ENCODE results near the gene SLTM.

The SLTM gene

DNA sequence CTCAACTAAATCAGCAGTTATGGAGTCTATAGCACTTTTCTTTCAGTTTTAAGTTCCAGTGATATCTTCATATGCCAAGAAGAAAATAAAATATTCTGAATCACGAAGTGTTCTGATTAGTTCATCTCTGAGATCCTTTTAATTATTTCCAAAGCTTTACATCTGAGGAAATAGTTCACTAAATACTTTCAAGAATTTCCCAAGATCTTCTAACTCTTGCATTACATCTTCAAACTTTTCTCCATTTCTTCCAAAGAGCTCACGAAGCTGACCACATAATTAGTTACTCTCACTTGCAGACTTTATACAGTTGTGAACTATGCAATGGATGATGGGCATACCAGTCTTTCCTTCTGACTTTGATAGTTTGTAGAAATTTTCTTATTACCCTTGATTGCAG is 49.8 kb upstream of the SLTM start:
- TF ChIP-seq, protein P1, sequence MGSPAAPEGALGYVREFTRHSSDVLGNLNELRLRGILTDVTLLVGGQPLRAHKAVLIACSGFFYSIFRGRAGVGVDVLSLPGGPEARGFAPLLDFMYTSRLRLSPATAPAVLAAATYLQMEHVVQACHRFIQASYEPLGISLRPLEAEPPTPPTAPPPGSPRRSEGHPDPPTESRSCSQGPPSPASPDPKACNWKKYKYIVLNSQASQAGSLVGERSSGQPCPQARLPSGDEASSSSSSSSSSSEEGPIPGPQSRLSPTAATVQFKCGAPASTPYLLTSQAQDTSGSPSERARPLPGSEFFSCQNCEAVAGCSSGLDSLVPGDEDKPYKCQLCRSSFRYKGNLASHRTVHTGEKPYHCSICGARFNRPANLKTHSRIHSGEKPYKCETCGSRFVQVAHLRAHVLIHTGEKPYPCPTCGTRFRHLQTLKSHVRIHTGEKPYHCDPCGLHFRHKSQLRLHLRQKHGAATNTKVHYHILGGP (tag by site-specific recombination; IDR thresholded peaks at IDR 0.05), result no peak
- TF ChIP-seq GLIS1 (tag by site-specific recombination; IDR thresholded peaks at IDR 0.05) (no peak), ZNF626 (tag by site-specific recombination; IDR thresholded peaks at IDR 0.05) (no peak), ZNF776 (tag by site-specific recombination; IDR thresholded peaks at IDR 0.05; ENCODE audit: borderline replicate concordance) (no peak), ZNF239 (tag by site-specific recombination; IDR thresholded peaks at IDR 0.05) (no peak), ZIC2 (tag by site-specific recombination; IDR thresholded peaks at IDR 0.05) (no peak)
- no peaks in the 10 kb centered on the region for H3K36me3 ChIP-seq (ENCODE audit: control insufficient read depth in 2 of 2, insufficient read depth in 1 of 2, low read length in 2 of 2)
- POLR2A ChIA-PET, result no interaction called here
- CTCF ChIA-PET, result interaction anchor here (0.5 to 0.6 kb wide), 2 partner anchors 125 to 547 kb away, joined by 3 read pairs; no protein-coding TSS in a partner anchor
- no peaks in the 10 kb centered on the region for H3K4me1 ChIP-seq (ENCODE audit: control insufficient read depth, insufficient read depth, low read length)
- no peaks in the 10 kb centered on the region for H3K9me3 ChIP-seq (ENCODE audit: control insufficient read depth, insufficient read depth, low read depth, low read length)
- no peak overlapping the region for H3K27ac ChIP-seq (ENCODE audit: extremely low read depth, low read depth, low read length)
- no peak overlapping the region for H3K4me3 ChIP-seq (ENCODE audit: low read depth, low read length)

DNA sequence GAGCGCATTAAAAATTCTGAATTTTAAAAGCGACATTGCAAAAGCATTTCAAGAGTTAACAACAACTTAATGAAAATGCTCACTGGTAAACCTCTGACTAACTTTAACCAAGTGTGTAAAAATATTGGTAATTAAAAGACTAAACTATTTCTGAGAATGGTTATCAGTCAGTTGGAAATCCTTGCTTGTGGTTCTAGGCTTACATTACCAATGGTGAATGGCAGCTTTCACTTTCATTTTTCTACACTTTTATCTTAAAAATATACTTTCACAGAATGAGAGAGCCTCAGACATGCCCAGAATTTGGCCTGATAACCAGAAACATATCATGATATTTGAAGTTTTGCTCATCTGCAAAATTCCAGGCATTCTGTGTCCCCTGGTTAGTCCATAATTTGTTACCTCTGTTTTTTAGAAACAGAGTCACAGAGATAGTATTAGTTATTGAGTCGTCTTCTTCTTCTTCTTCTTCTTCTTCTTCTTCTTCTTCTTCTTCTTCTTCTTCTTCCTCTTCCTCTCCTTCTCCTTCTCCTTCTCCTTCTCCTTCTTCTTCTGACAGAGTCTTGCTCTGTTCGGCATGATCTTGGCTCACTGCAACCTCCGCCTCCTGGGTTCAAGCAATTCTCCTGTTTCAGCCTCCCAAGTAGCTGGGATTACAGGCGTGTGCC is 48.5 kb upstream of the SLTM start:
- Histone ChIP-seq H3K4me3 (ENCODE audit: low read depth, low read length) (no peak overlapping the region), H3K27ac (ENCODE audit: extremely low read depth, low read depth, low read length) (no peak overlapping the region), H3K9me3 (ENCODE audit: control insufficient read depth, insufficient read depth, low read depth, low read length) (no peaks in the 10 kb centered on the region), H3K36me3 (ENCODE audit: control insufficient read depth in 2 of 2, insufficient read depth in 1 of 2, low read length in 2 of 2) (no peaks in the 10 kb centered on the region), H3K4me1 (ENCODE audit: control insufficient read depth, insufficient read depth, low read length) (no peaks in the 10 kb centered on the region)
- CTCF ChIA-PET, result interaction anchor here (0.6 to 1.4 kb wide), 4 partner anchors 102 to 605 kb away, joined by 3 to 4 read pairs (median 4); no protein-coding TSS in a partner anchor
- TF ChIP-seq, protein P2, sequence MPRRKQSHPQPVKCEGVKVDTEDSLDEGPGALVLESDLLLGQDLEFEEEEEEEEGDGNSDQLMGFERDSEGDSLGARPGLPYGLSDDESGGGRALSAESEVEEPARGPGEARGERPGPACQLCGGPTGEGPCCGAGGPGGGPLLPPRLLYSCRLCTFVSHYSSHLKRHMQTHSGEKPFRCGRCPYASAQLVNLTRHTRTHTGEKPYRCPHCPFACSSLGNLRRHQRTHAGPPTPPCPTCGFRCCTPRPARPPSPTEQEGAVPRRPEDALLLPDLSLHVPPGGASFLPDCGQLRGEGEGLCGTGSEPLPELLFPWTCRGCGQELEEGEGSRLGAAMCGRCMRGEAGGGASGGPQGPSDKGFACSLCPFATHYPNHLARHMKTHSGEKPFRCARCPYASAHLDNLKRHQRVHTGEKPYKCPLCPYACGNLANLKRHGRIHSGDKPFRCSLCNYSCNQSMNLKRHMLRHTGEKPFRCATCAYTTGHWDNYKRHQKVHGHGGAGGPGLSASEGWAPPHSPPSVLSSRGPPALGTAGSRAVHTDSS (tag by site-specific recombination; IDR thresholded peaks at IDR 0.05), result peak; percentile 59; the same call in 1 of the 2 replicates
- TF ChIP-seq ZFP37 (tag by site-specific recombination; IDR thresholded peaks at IDR 0.05) (no peak), PRDM1 (tag by site-specific recombination; IDR thresholded peaks at IDR 0.05) (0 out of 2 replicates have a peak, but pooled peaks have one; percentile 18)
- POLR2A ChIA-PET, result no interaction called here

DNA sequence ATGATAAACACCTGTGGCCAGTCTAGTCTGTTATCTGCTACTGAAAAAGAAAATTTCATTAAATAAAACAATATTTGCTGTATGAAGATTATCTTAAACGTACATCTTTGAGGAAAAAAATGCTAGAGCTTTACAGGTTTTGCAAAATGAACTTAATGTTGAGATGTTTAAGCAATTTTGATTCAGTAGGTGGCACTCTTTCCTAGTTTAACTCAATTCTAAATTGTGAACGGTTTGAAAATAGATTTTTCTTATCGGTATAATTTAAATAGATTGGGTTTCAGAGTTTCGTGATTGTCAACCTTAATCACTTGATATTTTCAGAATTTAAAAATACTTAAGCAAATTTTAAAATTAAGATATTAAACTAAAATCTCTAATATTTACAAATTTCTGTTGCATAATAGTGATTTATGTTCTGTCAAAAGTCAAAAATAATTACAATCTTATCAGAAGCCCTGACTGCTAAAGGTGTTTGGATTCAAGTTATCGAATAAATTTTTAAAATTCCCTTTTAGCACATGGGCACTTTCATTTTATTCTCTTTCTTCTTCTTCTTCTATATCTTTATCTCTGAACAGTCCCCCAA is 47.0 kb upstream of the SLTM start:
- H3K4me1 ChIP-seq (ENCODE audit: control insufficient read depth, insufficient read depth, low read length), result no peaks in the 10 kb centered on the region

DNA sequence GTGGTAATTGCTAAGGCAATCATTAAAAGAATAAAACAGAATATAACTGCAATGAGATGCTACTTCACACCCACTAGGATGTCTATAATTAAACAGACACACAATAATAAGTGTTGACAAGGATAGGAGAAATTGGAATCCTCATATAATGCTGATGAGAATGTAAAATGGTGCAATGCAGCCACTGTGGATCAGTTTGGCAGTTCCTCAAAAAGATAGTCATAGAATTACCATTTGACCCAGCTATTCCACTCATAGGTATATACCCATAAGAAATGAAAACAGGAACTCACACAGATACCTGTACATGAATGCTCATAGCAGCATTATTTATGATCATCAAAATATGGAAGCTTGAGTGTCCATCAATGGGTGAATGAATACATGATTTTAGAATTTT is 44.4 kb upstream of the SLTM start:
- Histone ChIP-seq H3K27ac (ENCODE audit: extremely low read depth, low read depth, low read length) (no peak overlapping the region), H3K36me3 (ENCODE audit: control insufficient read depth in 2 of 2, insufficient read depth in 1 of 2, low read length in 2 of 2) (no peaks in the 10 kb centered on the region), H3K4me1 (ENCODE audit: control insufficient read depth, insufficient read depth, low read length) (no peaks in the 10 kb centered on the region), H3K9me3 (ENCODE audit: control insufficient read depth, insufficient read depth, low read depth, low read length) (no peaks in the 10 kb centered on the region), H3K4me3 (ENCODE audit: low read depth, low read length) (no peak overlapping the region)
- TF ChIP-seq SP2 (tag by site-specific recombination; IDR thresholded peaks at IDR 0.05) (no peak), IKZF3 (tag by site-specific recombination; IDR thresholded peaks at IDR 0.05) (no peak), FEZF1 (tag by site-specific recombination; IDR thresholded peaks at IDR 0.05) (no peak), ZBTB21 (tag by site-specific recombination; IDR thresholded peaks at IDR 0.05) (no peak)
- TF ChIP-seq, protein P3, sequence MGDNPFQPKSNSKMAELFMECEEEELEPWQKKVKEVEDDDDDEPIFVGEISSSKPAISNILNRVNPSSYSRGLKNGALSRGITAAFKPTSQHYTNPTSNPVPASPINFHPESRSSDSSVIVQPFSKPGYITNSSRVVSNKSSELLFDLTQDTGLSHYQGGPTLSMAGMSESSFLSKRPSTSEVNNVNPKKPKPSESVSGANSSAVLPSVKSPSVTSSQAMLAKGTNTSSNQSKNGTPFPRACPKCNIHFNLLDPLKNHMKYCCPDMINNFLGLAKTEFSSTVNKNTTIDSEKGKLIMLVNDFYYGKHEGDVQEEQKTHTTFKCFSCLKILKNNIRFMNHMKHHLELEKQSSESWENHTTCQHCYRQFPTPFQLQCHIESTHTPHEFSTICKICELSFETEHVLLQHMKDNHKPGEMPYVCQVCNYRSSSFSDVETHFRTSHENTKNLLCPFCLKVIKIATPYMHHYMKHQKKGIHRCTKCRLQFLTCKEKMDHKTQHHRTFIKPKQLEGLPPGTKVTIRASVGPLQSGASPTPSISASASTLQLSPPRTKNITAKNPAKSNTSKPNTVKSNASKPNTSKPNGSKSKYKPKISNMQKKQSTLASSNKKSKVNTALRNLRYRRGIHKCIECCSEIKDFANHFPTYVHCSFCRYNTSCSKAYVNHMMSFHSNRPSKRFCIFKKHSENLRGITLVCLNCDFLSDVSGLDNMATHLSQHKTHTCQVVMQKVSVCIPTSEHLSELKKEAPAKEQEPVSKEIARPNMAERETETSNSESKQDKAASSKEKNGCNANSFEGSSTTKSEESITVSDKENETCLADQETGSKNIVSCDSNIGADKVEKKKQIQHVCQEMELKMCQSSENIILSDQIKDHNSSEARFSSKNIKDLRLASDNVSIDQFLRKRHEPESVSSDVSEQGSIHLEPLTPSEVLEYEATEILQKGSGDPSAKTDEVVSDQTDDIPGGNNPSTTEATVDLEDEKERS (tag by site-specific recombination; IDR thresholded peaks at IDR 0.05), result no peak
- CTCF ChIA-PET, result interaction anchor here (1.2 kb wide), 1 partner anchor 21 kb away, joined by 5 read pairs; no protein-coding TSS in a partner anchor
- POLR2A ChIA-PET, result no interaction called here

More for the DNA sequence above, 47.0 kb upstream of the SLTM start:
- H3K4me3 ChIP-seq (ENCODE audit: low read depth, low read length), result no peak overlapping the region
- ChIA-PET POLR2A (no interaction called here), CTCF (interaction anchor here (0.7 to 2.0 kb wide), 9 partner anchors 17 to 548 kb away, joined by 3 to 9 read pairs (median 4); no protein-coding TSS in a partner anchor)
- H3K27ac ChIP-seq (ENCODE audit: extremely low read depth, low read depth, low read length), result no peak overlapping the region
- no peaks in the 10 kb centered on the region for H3K9me3 ChIP-seq (ENCODE audit: control insufficient read depth, insufficient read depth, low read depth, low read length)
- H3K36me3 ChIP-seq (ENCODE audit: control insufficient read depth in 2 of 2, insufficient read depth in 1 of 2, low read length in 2 of 2), result no peaks in the 10 kb centered on the region
- TF ChIP-seq ZNF76 (tag by site-specific recombination; IDR thresholded peaks at IDR 0.05; ENCODE audit: borderline replicate concordance, low read depth), result no peak
- peak; percentile 65 for TF ChIP-seq ZNF654 (tag by site-specific recombination; IDR thresholded peaks at IDR 0.05; ENCODE audit: low read depth)

Measured in HEK293 (cell line).